Fibroblast of pulmonary artery (primary cell): ENCODE measurements around the gene HHATL.
"Not testable (repeated sequence)": the region's sequence is repeated elsewhere in the genome, so short reads cannot be mapped to it uniquely, and the experiment has no call there.

ENCODE experiments used
- DNase-seq: peaks from one replicate; pipeline ENCODE4 v3.0.0-alpha.2; 2010; ENCODE audit warnings: low read depth
- H3K4me3 ChIP-seq: replicated peaks from 2 replicates; pipeline ENCODE4 v1.5.1; 2011; ENCODE audit warnings: low read depth, mild to moderate bottlenecking, control low read depth, low read length, moderate library complexity
- CTCF ChIP-seq: IDR thresholded peaks from 2 replicates; pipeline ENCODE4 v1.5.1; 2011; ENCODE audit warnings: mild to moderate bottlenecking, control low read depth, low read length, inconsistent platforms; ENCODE audit errors: missing control alignments

Gene HHATL

GRCh38 chr3:42730294-42730693, 27.7 kb upstream of the HHATL start:
- H3K4me3 ChIP-seq, result no peak overlapping the region
- TF ChIP-seq CTCF, result no peak
- DNase-seq, result no peak

GRCh38 chr3:42729404-42730145, 27.0 kb upstream of the HHATL start:
- TF ChIP-seq CTCF, result no peak
- DNase-seq, result no peak
- H3K4me3 ChIP-seq, result no peak overlapping the region

GRCh38 chr3:42728668-42729364, 26.2 kb upstream of the HHATL start:
- DNase-seq, result no peak
- TF ChIP-seq CTCF, result no peak
- H3K4me3 ChIP-seq, result no peak overlapping the region

- H3K4me3 ChIP-seq, result no peak overlapping the region
- DNase-seq, result no peak
- TF ChIP-seq CTCF, result no peak
Measured at GRCh38 chr3:42728056-42728455, 25.5 kb upstream of the HHATL start.

- no peak overlapping the region for H3K4me3 ChIP-seq
- no peak for DNase-seq
- no peak for TF ChIP-seq CTCF
Measured at GRCh38 chr3:42725454-42725853, 22.9 kb upstream of the HHATL start.

- H3K4me3 ChIP-seq, result no peak overlapping the region
- no peak for TF ChIP-seq CTCF
- no peak for DNase-seq
Measured at GRCh38 chr3:42723219-42723618, 20.6 kb upstream of the HHATL start.

- DNase-seq, H3K4me3 ChIP-seq: not testable (repeated sequence)
Measured at GRCh38 chr3:42722442-42722841, 19.8 kb upstream of the HHATL start.
